ENCODE measurements around the gene SLC9A9.

SLC9A9 gene

DNA sequence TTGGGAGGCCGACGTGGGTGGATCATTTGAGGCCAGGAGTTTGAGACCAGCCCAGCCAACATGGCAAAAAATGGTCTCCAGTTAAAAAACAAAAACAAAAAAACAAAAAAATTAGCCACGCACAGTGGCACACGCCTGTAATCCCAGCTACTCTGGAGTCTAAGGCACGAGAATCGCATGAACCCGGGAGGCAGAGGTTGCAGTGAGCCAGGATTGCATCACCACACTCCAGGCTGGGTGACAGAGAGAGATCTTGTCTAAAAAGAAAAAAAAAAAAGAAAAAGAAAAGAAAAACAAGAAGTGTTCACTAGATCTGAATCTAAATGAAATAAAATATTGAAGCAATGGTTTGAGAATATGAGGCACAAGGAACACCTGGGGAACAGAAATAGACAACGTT is 36.7 kb downstream of the SLC9A9 start:
- ATAC-seq, result no peak
- no peak for TF ChIP-seq ZFP3 (CRISPR knock-in tag; IDR thresholded peaks at IDR 0.05)
- no peak for TF ChIP-seq POU6F1 (CRISPR knock-in tag; IDR thresholded peaks at IDR 0.05; ENCODE audit: borderline replicate concordance, low read depth)
- no peak for TF ChIP-seq ZFP30 (CRISPR knock-in tag; IDR thresholded peaks at IDR 0.05)
- no peak for TF ChIP-seq ZNF8 (CRISPR knock-in tag; IDR thresholded peaks at IDR 0.05)
- TF ChIP-seq RARB (CRISPR knock-in tag; IDR thresholded peaks at IDR 0.05), result no peak
- TF ChIP-seq ISL1 (CRISPR knock-in tag; IDR thresholded peaks at IDR 0.05), result no peak
- TF ChIP-seq ARNTL (CRISPR knock-in tag; IDR thresholded peaks at IDR 0.05; ENCODE audit: borderline replicate concordance, low read depth), result no peak
- TF ChIP-seq TCF4 (CRISPR knock-in tag; IDR thresholded peaks at IDR 0.05; ENCODE audit: borderline replicate concordance), result no peak
- no peak for TF ChIP-seq PPARA (CRISPR knock-in tag; IDR thresholded peaks at IDR 0.05; ENCODE audit: borderline replicate concordance)
- no peak for TF ChIP-seq CSDC2 (CRISPR knock-in tag; IDR thresholded peaks at IDR 0.05)
- TF ChIP-seq GLIS3 (CRISPR knock-in tag; IDR thresholded peaks at IDR 0.05), result no peak

- no peak for ATAC-seq
Observed at GRCh38 chr3:143810953-143811265, 37.4 kb downstream of the SLC9A9 start.

GRCh38 chr3:143810166-143810952 is 37.9 kb downstream of the SLC9A9 start:
- no peak for ATAC-seq
- no peak for TF ChIP-seq ZC3H10 (CRISPR knock-in tag; IDR thresholded peaks at IDR 0.05)
- no peak for TF ChIP-seq TCF4 (CRISPR knock-in tag; IDR thresholded peaks at IDR 0.05; ENCODE audit: borderline replicate concordance)
- no peak for TF ChIP-seq GLIS3 (CRISPR knock-in tag; IDR thresholded peaks at IDR 0.05)

More at GRCh38 chr3:143810953-143811265, 37.4 kb downstream of the SLC9A9 start:
- TF ChIP-seq GLIS3 (CRISPR knock-in tag; IDR thresholded peaks at IDR 0.05) (no peak), CREB5 (CRISPR knock-in tag; IDR thresholded peaks at IDR 0.05; ENCODE audit: low read depth) (no peak), ZNF565 (CRISPR knock-in tag; conservative IDR thresholded peaks at IDR 0.05; ENCODE audit: low read depth) (no peak), SNAI2 (CRISPR knock-in tag; IDR thresholded peaks at IDR 0.05) (no peak), ARNTL (CRISPR knock-in tag; IDR thresholded peaks at IDR 0.05; ENCODE audit: borderline replicate concordance, low read depth) (no peak), ESRRG (CRISPR knock-in tag; IDR thresholded peaks at IDR 0.05) (no peak), ZC3H10 (CRISPR knock-in tag; IDR thresholded peaks at IDR 0.05) (no peak), PPARA (CRISPR knock-in tag; IDR thresholded peaks at IDR 0.05; ENCODE audit: borderline replicate concordance) (no peak), RARB (CRISPR knock-in tag; IDR thresholded peaks at IDR 0.05) (no peak), PATZ1 (CRISPR knock-in tag; IDR thresholded peaks at IDR 0.05; ENCODE audit: borderline replicate concordance) (no peak), POU6F1 (CRISPR knock-in tag; IDR thresholded peaks at IDR 0.05; ENCODE audit: borderline replicate concordance, low read depth) (no peak), OSR1 (CRISPR knock-in tag; IDR thresholded peaks at IDR 0.05) (no peak), ZNF70 (CRISPR knock-in tag; IDR thresholded peaks at IDR 0.05) (no peak), ZFP30 (CRISPR knock-in tag; IDR thresholded peaks at IDR 0.05) (no peak)

- ATAC-seq, result no peak
- no peak for TF ChIP-seq PATZ1 (CRISPR knock-in tag; IDR thresholded peaks at IDR 0.05; ENCODE audit: borderline replicate concordance)
- no peak for TF ChIP-seq SNAI2 (CRISPR knock-in tag; IDR thresholded peaks at IDR 0.05)
- TF ChIP-seq, protein P1, sequence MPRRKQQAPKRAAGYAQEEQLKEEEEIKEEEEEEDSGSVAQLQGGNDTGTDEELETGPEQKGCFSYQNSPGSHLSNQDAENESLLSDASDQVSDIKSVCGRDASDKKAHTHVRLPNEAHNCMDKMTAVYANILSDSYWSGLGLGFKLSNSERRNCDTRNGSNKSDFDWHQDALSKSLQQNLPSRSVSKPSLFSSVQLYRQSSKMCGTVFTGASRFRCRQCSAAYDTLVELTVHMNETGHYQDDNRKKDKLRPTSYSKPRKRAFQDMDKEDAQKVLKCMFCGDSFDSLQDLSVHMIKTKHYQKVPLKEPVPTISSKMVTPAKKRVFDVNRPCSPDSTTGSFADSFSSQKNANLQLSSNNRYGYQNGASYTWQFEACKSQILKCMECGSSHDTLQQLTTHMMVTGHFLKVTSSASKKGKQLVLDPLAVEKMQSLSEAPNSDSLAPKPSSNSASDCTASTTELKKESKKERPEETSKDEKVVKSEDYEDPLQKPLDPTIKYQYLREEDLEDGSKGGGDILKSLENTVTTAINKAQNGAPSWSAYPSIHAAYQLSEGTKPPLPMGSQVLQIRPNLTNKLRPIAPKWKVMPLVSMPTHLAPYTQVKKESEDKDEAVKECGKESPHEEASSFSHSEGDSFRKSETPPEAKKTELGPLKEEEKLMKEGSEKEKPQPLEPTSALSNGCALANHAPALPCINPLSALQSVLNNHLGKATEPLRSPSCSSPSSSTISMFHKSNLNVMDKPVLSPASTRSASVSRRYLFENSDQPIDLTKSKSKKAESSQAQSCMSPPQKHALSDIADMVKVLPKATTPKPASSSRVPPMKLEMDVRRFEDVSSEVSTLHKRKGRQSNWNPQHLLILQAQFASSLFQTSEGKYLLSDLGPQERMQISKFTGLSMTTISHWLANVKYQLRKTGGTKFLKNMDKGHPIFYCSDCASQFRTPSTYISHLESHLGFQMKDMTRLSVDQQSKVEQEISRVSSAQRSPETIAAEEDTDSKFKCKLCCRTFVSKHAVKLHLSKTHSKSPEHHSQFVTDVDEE (CRISPR knock-in tag; IDR thresholded peaks at IDR 0.05), result no peak
- no peak for TF ChIP-seq CSDC2 (CRISPR knock-in tag; IDR thresholded peaks at IDR 0.05)
- no peak for TF ChIP-seq CREB5 (CRISPR knock-in tag; IDR thresholded peaks at IDR 0.05; ENCODE audit: low read depth)
- TF ChIP-seq TCF4 (CRISPR knock-in tag; IDR thresholded peaks at IDR 0.05; ENCODE audit: borderline replicate concordance), result no peak
- no peak for TF ChIP-seq RARB (CRISPR knock-in tag; IDR thresholded peaks at IDR 0.05)
- no peak for TF ChIP-seq GLIS3 (CRISPR knock-in tag; IDR thresholded peaks at IDR 0.05)
Observed at GRCh38 chr3:143809121-143809621, 39.1 kb downstream of the SLC9A9 start.
